K562 (cell line): ENCODE results near the gene SLC25A11. TPM values are rescaled to one million over a fixed set of nuclear protein-coding genes. Genes with fewer than 3 reads are reported as not detected.

Experiments used
- ATAC-seq: fragments of 200-7000 bp; cut with Tn5 transposase; 3 replicates; pipeline ENCODE4 v1.9.1; 2020; ENCODE audit warnings: moderate library complexity
- BruUV-seq: library from RNA; stranded (reverse); fragments of 400-500 nt; replicated peaks from 2 replicates; lab custom pipeline; 2021; lab: Mats Ljungman, UMichigan
- CTCF ChIA-PET: fragments of 300-600 bp; formaldehyde crosslinking; extraction: SDS; loops from one replicate; lab custom pipeline; 2021; ENCODE audit warnings: low intra/inter-chr PET ratio; lab: Yijun Ruan, JAX
- POLR2A ChIA-PET: fragments of 300-600, 350-650 bp; sonication (Branson Sonifier 250); formaldehyde crosslinking; extraction: SDS; loops from one replicate; lab custom pipeline; 2021; ENCODE audit warnings: antibody characterized with exemption, inconsistent platforms; lab: Yijun Ruan, JAX
- DNase-seq, 4 experiments: peaks; one replicate each; pipeline versions ENCODE4 v3.0.0 to v3.0.0-alpha.2; 2011 to 2018; ENCODE audit warnings: low spot score in 3 of 4, mixed read lengths in 3 of 4; ENCODE audit errors: extremely low read depth in 1 of 4
- FAIRE-seq: peaks from 2 replicates; lab custom pipeline; 2011; peaks lifted over from hg19 to GRCh38; lab: Jason Lieb, UNC
- H2AFZ ChIP-seq: 2 replicates; pipeline ENCODE4 v1.6.0; 2011; ENCODE audit warnings: low read depth, low read length, control low read depth, inconsistent platforms
- H3K27ac ChIP-seq: fragments of 200-600 bp; 3 replicates; pipeline ENCODE4 v1.8.0; 2011; ENCODE audit warnings: low read depth, mild to moderate bottlenecking, control low read depth, inconsistent platforms, low read length, moderate library complexity, mixed read lengths; ENCODE audit errors: extremely low read depth
- H3K27me3 ChIP-seq, 2 experiments: fragments of 300-600 bp in 1 of 2; 2 replicates in 1 of 2; 3 replicates in 1 of 2; pipeline versions ENCODE4 v1.6.0 to v1.8.0; 2011; ENCODE audit warnings: inconsistent platforms in 2 of 2, low read length in 2 of 2, mild to moderate bottlenecking in 1 of 2, mixed read lengths in 1 of 2, moderate library complexity in 1 of 2; ENCODE audit not compliant: control insufficient read depth in 2 of 2, insufficient read depth in 2 of 2
- H3K36me3 ChIP-seq: fragments of 300-600 bp; 3 replicates; pipeline ENCODE4 v1.8.0; 2011; ENCODE audit warnings: mild to moderate bottlenecking, low read length, inconsistent platforms; ENCODE audit not compliant: control insufficient read depth, insufficient read depth
- H3K4me1 ChIP-seq, 2 experiments: fragments of 200-600 bp in 1 of 2; replicated peaks in 1 of 2; 2 replicates in 1 of 2; 3 replicates in 1 of 2; pipeline versions ENCODE4 v1.5.1 to v1.8.0; 2011; ENCODE audit warnings: inconsistent platforms in 2 of 2, low read length in 2 of 2, mild to moderate bottlenecking in 1 of 2, mixed read lengths in 1 of 2, moderate library complexity in 1 of 2; ENCODE audit not compliant: control insufficient read depth in 2 of 2, insufficient read depth in 2 of 2
- H3K4me2 ChIP-seq: 2 replicates; pipeline ENCODE4 v1.6.1; 2011; ENCODE audit warnings: low read length, control low read depth, inconsistent platforms, mixed read lengths; ENCODE audit not compliant: insufficient read depth
- H3K4me3 ChIP-seq: fragments of 200-600 bp; sonication (generic), shearing (Covaris generic); 2 replicates; pipeline ENCODE4 v1.5.1; 2016; ENCODE audit warnings: control low read depth, inconsistent platforms
- H3K79me2 ChIP-seq: fragments of 200-600 bp; 3 replicates; pipeline ENCODE4 v1.8.0; 2011; ENCODE audit warnings: low read length, inconsistent platforms; ENCODE audit not compliant: control insufficient read depth, insufficient read depth
- H3K9ac ChIP-seq, 2 experiments: 2 replicates each; pipeline versions ENCODE4 v1.6.0 to v1.6.1; 2011; ENCODE audit warnings: low read depth in 2 of 2, low read length in 2 of 2, control low read depth in 1 of 2, inconsistent platforms in 1 of 2, mild to moderate bottlenecking in 1 of 2, mixed read lengths in 1 of 2; ENCODE audit not compliant: insufficient read depth in 1 of 2
- H3K9me1 ChIP-seq: one replicate; pipeline ENCODE4 v1.6.0; 2011; ENCODE audit warnings: inconsistent platforms, mild to moderate bottlenecking, low read length, moderate library complexity; ENCODE audit not compliant: control insufficient read depth, insufficient read depth
- H3K9me3 ChIP-seq: replicated peaks from 2 replicates; pipeline ENCODE4 v1.5.1; 2011; ENCODE audit warnings: low read depth, low read length, inconsistent platforms; ENCODE audit not compliant: control insufficient read depth, insufficient read depth
- H4K20me1 ChIP-seq: replicated peaks from 2 replicates; pipeline ENCODE4 v1.6.1; 2011; ENCODE audit warnings: low read length, inconsistent platforms, mixed read lengths; ENCODE audit not compliant: control insufficient read depth, insufficient read depth
- KAT2B ChIP-seq: IDR thresholded peaks from one replicate; pipeline ENCODE4 v1.6.1; 2012; ENCODE audit warnings: low read depth, mild to moderate bottlenecking, control low read depth, inconsistent platforms, low read length, moderate library complexity
- POLR2G ChIP-seq: fragments of 200-400 bp; formaldehyde crosslinking; IDR thresholded peaks from 2 replicates; pipeline ENCODE4 v1.6.1; 2017; ENCODE audit warnings: low read depth, mild to moderate bottlenecking, antibody characterized with exemption, low read length, moderate library complexity
- ZBTB33 ChIP-seq: sonication (generic); formaldehyde crosslinking; IDR thresholded peaks from 2 replicates; pipeline ENCODE4 v1.8.1; 2023; ENCODE audit warnings: mild to moderate bottlenecking, missing genetic modification reagents
- WGBS: fragments of 100-300 bp; shearing (Covaris generic); methylation state at CpG from one replicate; pipeline ENCODE4 v1.1.6; 2016; ENCODE audit warnings: low coverage, mixed read lengths; ENCODE audit not compliant: insufficient coverage; ENCODE audit errors: missing lambda C conversion rate; 5-methylcytosine and 5-hydroxymethylcytosine counted together
- in situ Hi-C: fragments of 300-500 bp; cut with MboI; formaldehyde crosslinking; loops from 4 replicates; pipeline ENCODE4 v1.15.0; 2018; ENCODE audit warnings: inconsistent platforms, mixed read lengths
- intact Hi-C: fragments of 100-400 bp; cut with micrococcal nuclease; formaldehyde crosslinking; loops from 2 replicates; pipeline ENCODE4 v1.14.2; 2022
- polyA plus RNA-seq, 8 experiments: library from polyadenylated mRNA; depleted of rRNA in 4 of 8; stranded (reverse) in 5 of 8; unstranded in 3 of 8; fragments of >200 nt; fragmentation: Nextera tagmentation in 2 of 8; fragmentation: Illumina TruSeq in 1 of 8; extraction: Ambion mirVana in 2 of 8; extraction: Trizol in 1 of 8; gene quantifications; 2 replicates each; pipeline versions ENCODE4 v1.2.1 to v1.2.3, GENCODE V29; 2011 to 2014; ENCODE audit warnings: inconsistent platforms in 1 of 8, missing spikeins in 1 of 8
- total RNA-seq, 7 experiments: library from RNA; depleted of rRNA in 6 of 7; stranded (reverse); fragments of >200 nt in 6 of 7; fragmentation: Illumina TruSeq in 2 of 7; extraction: Trizol in 2 of 7; gene quantifications; 2 replicates each; pipeline versions ENCODE4 v1.2.1 to v1.2.3, GENCODE V29; 2011 to 2021; ENCODE audit warnings: low replicate concordance in 1 of 7

The SLC25A11 gene
- total and polyA plus RNA-seq, 9 of the 15 experiments (the other 6 are each of a cell fraction or from before 2014, with no cell fraction given) = 3.1 to 56.7 (median 32.9) TPM

DNA sequence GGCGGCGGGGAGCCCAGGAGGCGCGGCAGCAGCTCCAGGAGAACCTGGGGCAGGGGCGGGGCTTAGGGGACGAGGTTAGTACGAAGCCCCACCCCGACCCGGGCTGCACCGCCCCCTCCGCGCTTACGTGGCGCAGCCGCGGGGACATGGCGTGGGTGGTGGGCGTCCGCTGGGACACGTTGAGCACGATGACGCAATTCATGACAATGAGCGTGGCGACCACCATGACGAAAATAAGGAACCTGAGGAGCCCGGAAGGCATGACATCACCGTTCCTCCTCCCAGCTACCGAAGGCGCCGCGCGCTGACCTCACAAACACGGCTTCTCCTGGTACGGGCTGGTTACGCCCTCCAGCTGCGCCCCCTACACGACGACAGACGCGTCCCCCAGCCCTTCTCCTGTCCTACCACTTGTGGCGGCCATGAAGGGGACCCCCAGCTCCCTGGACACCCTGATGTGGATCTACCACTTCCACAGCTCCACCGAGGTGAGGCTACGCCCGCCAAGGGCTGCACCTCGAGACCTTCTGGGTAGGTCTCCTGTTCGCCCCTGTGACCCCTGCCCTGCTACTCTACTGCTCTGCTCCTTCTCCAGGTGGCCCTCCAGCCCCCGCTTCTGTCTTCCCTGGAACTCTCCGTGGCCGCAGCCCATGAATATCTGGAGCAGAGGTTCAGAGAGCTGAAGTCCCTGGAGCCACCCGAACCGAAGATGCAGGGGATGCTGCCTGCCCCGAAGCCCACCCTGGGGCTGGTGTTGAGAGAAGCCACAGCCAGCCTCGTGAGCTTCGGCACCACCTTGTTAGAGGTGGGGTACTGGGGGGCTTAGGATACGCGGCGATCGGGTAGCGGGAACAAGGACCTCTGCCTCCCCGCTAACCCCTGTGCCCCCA lies 40.3 kb downstream of the SLC25A11 start, which contains the start of gene C17orf107:
TSS of gene C17orf107 (plus strand) at position 196 of the 890 bp plus-strand sequence. CDS start at position 423, 227 bp downstream.
- Histone ChIP-seq H2AFZ (no peak within 1 kb of the TSS), H3K4me2 (no peak within 1 kb of the TSS), H4K20me1 (no peaks in the 10 kb centered on the region), H3K9ac (no peak within 1 kb of the TSS), H3K27me3 (no peaks in the 10 kb centered on the region), H3K27ac (no peak within 1 kb of the TSS), H3K4me1 (peaks cover 14 to 33% of the 10 kb centered on the region in 2 experiments), H3K36me3 (peaks cover 22% of the 10 kb centered on the region; the same call in 1 of the 3 replicates), H3K9me1 (peaks cover 2% of the 10 kb centered on the region), H3K9me3 (no peaks in the 10 kb centered on the region), H3K4me3 (no peak within 1 kb of the TSS), H3K79me2 (no peaks in the 10 kb centered on the region)
- in situ Hi-C loops = no loop called here
- POLR2A ChIA-PET = interaction anchor here (0.6 to 1.1 kb wide), 2 partner anchors 10 to 377 kb away, joined by 3 read pairs; no protein-coding TSS in a partner anchor
- ATAC-seq (no peak), DNase-seq (no peak), FAIRE-seq (no peak)
- intact Hi-C loops = loop anchor here (10.0 kb wide), 1 partner anchor 65 kb away; the partner anchor contains the start of gene SPAG7
- CTCF ChIA-PET = no interaction called here
- no TSS peak for BruUV-seq
- TF ChIP-seq KAT2B (no peak), POLR2G (0 out of 2 replicates have a peak, but pooled peaks have one; percentile 8), ZBTB33 (peak; percentile 54; the same call in 1 of the 2 replicates)
- WGBS = 93% methylated on average over 14 of the region's 60 CpGs
